ENCODE data around the gene LMOD2.

DNA sequence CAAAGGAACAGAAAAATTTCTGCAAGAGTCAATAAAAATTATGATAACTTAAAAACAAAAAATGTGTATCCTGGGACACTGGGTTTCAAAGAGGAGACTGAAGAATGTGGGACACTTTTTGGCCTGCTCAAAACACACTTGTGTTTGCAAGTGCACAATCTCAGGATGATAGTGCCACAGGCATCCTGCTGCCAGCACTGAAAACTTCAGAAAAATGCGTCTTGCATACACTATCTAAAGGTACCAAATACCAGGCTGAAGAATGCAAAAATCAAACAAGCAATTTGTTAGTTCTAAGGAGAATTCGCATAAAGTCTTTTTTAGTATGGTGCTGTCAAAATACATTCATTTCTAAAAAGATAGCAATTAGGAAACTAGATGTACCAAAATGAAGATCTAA, 55.0 kb downstream of the LMOD2 start:
- TF ChIP-seq CTCF (IDR thresholded peaks at IDR 0.05): no peak
- no peak for TF ChIP-seq POLR2A (IDR thresholded peaks at IDR 0.05; ENCODE audit: low read length)

All from A549 (cell line).